COR-L47 (cell line): ENCODE results near the gene HYDIN.

Experiments used
- DNase-seq: peaks from one replicate; lab custom pipeline; 2025; lab: John Stamatoyannopoulos, UW

The HYDIN gene

GRCh38 chr16:70788668-70789594 is 441.6 kb downstream of the HYDIN start:
- no peak for DNase-seq

- DNase-seq, result no peak
Measured at GRCh38 chr16:70786020-70786755, 444.3 kb downstream of the HYDIN start.

DNA sequence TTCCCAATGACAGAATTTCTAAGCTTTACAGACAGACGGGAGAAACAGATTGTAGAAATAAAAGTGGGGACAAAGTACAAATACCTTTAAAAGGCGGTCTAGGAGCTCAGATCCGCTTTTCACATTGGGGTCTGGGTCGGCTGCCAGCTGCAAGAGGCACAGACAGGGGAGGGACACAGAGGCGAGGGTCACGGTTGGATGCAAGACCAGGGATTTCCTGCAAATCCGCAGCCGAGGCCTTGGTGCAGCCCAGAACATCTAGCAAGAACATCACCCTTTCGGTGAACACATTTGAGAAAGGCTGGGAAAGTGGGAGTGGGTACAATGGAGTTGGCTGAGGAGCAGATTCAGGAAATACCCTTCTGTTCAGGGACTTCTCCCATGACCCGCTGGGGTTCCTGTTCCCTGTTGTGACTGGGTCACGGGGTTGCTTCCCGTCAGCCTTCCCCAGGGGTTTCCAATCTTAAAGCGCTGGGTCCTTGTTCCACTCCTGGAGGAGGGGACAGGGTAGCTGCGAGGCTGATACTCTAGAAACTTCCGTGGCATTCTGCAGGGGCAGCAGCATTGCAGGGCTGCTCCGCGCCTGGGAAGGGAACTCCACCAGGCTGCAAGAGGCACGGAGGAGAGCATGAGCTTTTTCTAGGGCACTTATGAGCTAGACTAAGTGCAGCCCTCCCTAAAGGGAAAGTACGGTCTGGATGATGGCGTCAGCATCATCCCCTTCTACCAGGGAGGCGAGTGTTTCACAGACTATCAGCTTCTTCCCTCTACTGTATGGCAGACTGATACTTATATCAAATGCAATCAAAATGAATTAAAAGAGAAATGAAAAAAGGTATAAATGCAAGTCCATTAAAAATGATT is 445.6 kb downstream of the HYDIN start:
- no peak for DNase-seq

DNA sequence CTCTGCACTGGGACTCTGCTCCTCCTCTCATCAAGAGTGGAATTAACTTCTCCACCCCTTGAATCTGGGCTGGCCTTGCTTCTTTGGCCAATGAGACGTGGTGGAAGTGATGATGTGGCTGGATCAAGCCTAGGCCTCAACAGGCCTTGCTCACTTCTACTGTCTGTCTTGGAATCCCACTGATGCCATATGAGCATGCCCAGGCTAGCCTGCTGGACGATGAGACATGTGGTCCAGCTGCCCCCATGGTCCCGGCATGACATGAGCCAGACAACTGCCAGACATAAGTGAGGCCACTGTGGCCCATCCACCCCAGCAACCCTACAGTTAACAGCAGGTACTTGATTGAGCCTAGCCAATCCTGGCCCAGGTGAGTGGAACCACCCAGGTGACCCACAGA is 448.3 kb downstream of the HYDIN start:
- no peak for DNase-seq

DNA sequence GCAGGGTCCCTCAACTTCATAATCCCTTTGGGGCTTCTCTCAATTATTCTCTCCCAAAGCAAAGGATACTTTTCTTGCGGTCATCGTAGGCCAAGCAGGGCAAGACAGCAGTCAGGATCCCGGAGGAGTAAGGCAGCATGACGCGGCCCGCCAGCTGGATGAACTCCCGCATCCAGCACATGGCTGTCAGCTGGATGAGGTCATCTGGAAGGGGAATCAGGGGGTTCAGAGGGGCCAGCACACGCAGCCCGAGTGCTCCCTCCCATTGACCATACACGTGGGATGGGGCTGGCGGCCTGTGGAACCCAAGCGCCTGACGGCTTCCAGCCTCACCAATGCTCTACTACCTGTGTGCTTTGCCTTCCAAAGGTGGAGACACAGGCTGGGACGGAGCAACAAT is 448.7 kb downstream of the HYDIN start:
- no peak for DNase-seq

DNA sequence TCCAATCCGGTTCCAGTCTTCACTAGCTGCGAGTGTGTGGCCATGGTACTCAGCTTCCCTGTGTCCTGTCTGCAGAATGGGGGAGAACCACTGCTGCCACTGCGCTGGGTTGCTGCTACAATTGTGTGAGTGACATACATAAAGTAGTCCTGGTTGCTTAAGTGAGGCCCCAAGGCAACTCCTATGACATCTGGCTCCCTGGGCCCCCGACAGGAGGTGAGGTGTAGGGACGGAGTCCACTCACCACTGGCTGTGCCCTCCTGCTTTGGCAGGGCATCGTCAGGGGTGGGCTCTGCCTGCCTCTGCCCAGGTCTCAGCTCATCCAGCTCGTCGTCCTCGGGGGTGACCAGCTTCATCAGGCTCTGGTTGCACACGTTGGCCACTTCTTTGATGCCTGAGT is 450.0 kb downstream of the HYDIN start:
- no peak for DNase-seq

DNA sequence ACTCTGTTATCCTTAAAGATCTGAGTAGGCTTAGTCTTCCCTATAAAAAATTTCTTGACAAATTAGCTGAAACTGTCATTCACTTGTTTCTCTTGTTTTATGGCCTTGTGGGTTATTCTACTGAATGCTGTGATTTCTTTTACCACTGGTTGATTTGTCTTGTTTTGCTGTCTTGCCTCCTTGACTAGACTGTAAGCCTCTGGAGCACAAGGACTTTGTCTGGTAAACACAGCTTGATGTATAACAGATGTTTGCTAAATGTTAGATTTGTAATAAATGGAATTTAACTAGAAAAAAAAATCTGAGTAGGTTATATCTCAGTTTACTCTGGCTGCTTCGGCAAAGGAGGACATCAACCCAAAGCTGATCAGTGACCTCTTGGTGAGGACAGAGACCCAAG is 451.2 kb downstream of the HYDIN start:
- no peak for DNase-seq

DNA sequence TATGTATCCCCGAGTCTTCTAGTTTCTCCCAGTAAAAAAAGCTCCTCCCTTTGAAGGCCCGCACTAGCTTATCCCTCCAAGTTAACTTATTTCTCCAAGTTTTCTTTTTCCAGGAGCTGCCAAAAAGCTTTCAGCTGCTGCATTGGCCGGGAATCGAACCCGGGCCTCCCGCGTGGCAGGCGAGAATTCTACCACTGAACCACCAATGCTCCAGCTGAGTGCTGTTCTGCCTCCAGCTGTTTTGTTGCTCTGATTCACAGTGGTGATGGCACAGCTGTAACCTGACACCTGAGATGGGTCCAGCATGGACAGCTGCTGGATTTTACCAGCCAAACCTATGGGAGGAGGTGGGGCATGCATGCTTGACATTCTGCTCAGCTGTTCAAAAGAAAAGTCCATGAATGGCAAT is 451.6 kb downstream of the HYDIN start:
- peak; percentile 5 for DNase-seq

DNA sequence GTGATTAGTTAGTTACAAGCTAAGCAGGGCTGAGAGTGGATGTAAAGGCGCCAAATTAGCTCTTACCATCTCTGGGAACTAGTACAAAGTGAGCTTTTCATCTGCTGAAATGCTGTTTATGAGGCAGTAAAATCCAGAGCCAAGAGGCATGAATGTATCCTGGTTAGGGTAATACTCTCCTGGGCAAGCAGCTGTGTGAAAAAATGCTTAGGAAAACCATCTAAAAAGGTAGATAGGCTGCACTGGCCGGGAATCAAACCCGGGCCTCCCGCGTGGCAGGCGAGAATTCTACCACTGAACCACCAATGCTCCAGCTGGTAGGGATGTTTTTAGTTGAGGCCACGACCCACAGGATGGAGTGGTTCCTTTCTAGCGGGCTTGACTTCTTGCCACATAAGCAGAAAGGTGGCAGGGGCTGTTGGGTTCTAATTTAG is 452.5 kb downstream of the HYDIN start:
- DNase-seq, result no peak

GRCh38 chr16:70777496-70777895 is 453.0 kb downstream of the HYDIN start:
- DNase-seq, result no peak

DNA sequence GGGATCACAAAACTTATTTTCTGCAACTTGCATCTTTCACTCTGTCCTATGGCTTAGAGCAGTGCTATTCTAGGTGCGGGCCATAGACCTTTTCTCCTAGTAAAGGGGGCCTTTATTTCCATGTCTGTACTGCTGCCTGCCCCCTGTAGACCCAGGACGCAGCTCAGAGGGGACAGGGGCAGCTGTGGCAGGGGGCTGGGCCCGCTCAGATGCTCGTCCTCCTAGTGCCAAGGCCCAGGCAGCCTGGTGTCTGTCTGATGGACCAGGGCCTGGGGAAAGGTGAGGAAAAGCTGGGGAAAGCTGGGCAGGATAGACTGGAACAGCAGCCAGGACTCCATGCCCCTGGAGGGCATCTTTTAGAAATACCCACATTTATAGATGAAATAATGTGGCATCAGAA is 455.1 kb downstream of the HYDIN start:
- no peak for DNase-seq

GRCh38 chr16:70774261-70774660 is 456.3 kb downstream of the HYDIN start:
- no peak for DNase-seq

- no peak for DNase-seq
Measured at GRCh38 chr16:70772493-70772892, 458.0 kb downstream of the HYDIN start.

- no peak for DNase-seq
Measured at GRCh38 chr16:70770626-70771552, 459.6 kb downstream of the HYDIN start.

GRCh38 chr16:70770291-70770625 is 460.3 kb downstream of the HYDIN start:
- DNase-seq, result no peak

GRCh38 chr16:70769761-70770160 is 460.8 kb downstream of the HYDIN start:
- no peak for DNase-seq

- DNase-seq, result no peak
Measured at GRCh38 chr16:70769131-70769530, 461.4 kb downstream of the HYDIN start.

GRCh38 chr16:70768203-70768580 is 462.3 kb downstream of the HYDIN start:
- DNase-seq, result no peak

DNA sequence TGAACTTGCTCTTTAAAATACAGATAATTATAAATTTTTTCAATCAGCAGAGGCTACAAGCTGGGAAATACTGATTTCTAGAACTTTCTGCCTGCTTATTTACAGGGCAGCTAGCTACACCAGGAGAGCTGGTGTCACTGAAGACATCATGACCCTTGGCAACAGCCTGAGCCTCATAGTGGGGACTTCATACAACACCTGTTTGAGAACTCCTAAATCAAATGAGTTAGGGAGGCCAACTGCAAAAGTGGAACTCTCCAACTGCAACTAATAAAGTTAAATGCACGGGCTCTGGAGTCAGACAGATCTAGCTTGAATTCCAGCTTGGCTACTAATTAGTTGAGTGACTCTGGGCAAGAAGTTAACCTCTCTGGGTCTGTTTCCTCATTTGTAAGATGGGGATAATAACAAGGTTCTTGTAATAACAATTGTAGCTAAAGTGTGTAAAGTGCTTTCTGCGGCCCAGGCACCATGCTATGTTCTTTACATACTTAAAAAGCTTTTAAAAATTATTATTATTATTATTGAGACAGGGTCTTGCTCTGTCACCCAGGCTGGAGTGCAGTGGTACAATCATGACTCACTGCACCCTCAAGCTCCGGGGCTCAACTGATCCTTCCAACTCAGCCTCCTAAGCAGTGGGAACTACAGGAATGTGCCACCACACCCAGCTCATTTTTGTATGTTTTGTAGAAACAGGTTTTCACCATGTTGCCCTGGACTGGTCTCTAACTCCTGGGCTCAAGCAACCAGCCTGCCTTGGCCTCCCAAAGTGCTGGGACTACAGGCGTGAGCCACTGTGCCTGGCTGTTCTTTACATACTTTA is 462.9 kb downstream of the HYDIN start:
- no peak for DNase-seq

DNA sequence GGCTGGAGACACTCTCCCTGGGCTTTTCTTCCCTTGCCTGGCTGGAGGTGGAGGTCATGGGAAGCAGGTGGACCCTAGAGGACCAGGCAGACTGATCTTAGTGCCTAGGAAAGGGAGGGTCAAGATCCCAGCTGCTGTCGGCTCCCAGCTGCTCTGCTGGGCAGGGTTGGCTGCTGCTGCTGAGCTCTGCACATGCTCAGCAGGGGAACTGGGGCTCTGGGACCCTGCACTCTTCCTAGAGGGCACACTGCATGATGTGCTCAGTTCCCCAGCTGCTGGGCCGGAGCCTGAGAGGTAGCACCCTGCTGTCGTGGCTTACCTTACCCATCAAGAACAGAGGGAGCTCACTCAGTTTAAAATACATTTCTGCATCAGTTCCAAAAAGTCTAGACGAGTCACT is 463.9 kb downstream of the HYDIN start:
- no peak for DNase-seq
